HG03175 (cell line): Measurements from ENCODE around the gene COQ8B.
"Not testable (repeated sequence)": the region's sequence is repeated elsewhere in the genome, so short reads cannot be mapped to it uniquely, and the experiment has no call there.

Experiments used
- ATAC-seq: cut with Tn5 transposase; IDR thresholded peaks from one replicate; pipeline ENCODE4 v1.9.1; 2021; ENCODE audit warnings: mild to moderate bottlenecking, moderate library complexity; ENCODE audit not compliant: unreplicated experiment

COQ8B gene

GRCh38 chr19:40716482-40717324 is at the start of gene COQ8B, which contains the start of gene ITPKC:
COQ8B (minus strand) TSS chr19:40716886; CDS start chr19:40714632, 2,254 bp downstream.
ITPKC (plus strand) TSS chr19:40717112; CDS start chr19:40717136, 24 bp downstream.
- peak; percentile 69 for ATAC-seq

- not testable (repeated sequence) for ATAC-seq
Observed at GRCh38 chr19:40766385-40766784, 49.7 kb upstream of the COQ8B start.

GRCh38 chr19:40763963-40764362 is 47.3 kb upstream of the COQ8B start:
- ATAC-seq, result no peak

- ATAC-seq, result no peak
Observed at GRCh38 chr19:40763526-40763925, 46.8 kb upstream of the COQ8B start.

- ATAC-seq, result no peak
Observed at GRCh38 chr19:40762754-40763470, 46.2 kb upstream of the COQ8B start.

GRCh38 chr19:40759352-40759751 is 42.7 kb upstream of the COQ8B start:
- ATAC-seq, result no peak

GRCh38 chr19:40758491-40758890 is 41.8 kb upstream of the COQ8B start:
- ATAC-seq, result no peak

- ATAC-seq, result no peak
Observed at GRCh38 chr19:40756502-40757110, 39.9 kb upstream of the COQ8B start.

- no peak for ATAC-seq
Observed at GRCh38 chr19:40755791-40756190, 39.1 kb upstream of the COQ8B start.

GRCh38 chr19:40755248-40755624 is 38.5 kb upstream of the COQ8B start:
- ATAC-seq, result no peak

- no peak for ATAC-seq
Observed at GRCh38 chr19:40754611-40755247, 38.0 kb upstream of the COQ8B start.

- no peak for ATAC-seq
Observed at GRCh38 chr19:40752257-40752781, 35.6 kb upstream of the COQ8B start.

GRCh38 chr19:40750874-40751537 is 34.3 kb upstream of the COQ8B start, which contains the start of gene SNRPA:
SNRPA (plus strand) TSS chr19:40751203; CDS start chr19:40751409, 206 bp downstream.
- ATAC-seq, result peak; percentile 59

- ATAC-seq, result peak; percentile 88
Observed at GRCh38 chr19:40750058-40750873, 33.6 kb upstream of the COQ8B start, which contains the start of gene ACTMAP. ACTMAP (minus strand) TSS chr19:40750477; CDS start chr19:40749803, 674 bp downstream.

- ATAC-seq, result no peak
Observed at GRCh38 chr19:40747536-40747935, 30.9 kb upstream of the COQ8B start.

GRCh38 chr19:40745402-40745780 is 28.7 kb upstream of the COQ8B start:
- ATAC-seq, result no peak

- no peak for ATAC-seq
Observed at GRCh38 chr19:40744554-40745401, 28.1 kb upstream of the COQ8B start.

GRCh38 chr19:40743926-40744325 is 27.2 kb upstream of the COQ8B start:
- no peak for ATAC-seq
